HG02938 (cell line): Measurements from ENCODE around the gene PLA2G2D.

ENCODE experiments used
- ATAC-seq: cut with Tn5 transposase; IDR thresholded peaks from one replicate; pipeline ENCODE4 v1.9.1; 2021; ENCODE audit warnings: mild to moderate bottlenecking, moderate library complexity; ENCODE audit not compliant: unreplicated experiment

Gene PLA2G2D

DNA sequence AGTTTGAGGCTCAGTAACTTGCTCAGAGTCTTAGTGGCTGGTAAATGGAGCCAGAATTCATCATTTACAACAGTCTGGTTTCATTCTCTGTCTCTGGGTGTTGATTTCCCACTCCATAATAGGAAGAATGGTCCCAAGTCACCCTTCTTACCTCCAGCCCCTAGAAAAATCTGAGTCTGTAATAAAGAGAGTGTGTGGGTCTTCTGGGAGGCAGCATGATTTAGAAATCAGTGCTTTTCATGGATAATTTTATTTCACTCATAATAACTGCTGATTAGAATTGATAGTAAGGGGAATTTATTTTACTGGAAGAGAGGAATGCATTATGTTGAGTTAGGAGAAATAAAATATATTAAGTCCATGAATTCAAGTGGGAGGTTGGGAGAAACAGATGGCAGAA is 2.1 kb downstream of the PLA2G2D start:
- ATAC-seq: no peak

DNA sequence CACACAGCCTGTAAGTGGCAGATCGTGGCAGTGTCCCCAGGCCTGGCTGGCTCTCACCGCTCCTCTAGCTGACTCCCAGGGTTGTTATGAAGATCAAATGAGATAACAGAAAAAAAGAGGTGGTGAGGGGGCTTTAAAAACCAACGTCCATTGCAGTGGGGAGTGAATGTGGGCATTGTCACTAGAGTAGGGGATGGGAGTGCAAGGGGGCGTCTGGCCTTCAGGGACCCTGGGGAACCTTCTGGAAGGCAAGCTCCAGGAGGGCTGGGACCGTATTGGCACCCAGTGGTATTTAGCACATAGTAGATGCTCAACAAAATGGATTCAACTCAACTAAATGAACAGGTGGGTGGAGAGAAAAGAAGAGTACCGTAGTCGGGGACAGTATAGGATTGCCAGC is 3.4 kb downstream of the PLA2G2D start:
- no peak for ATAC-seq

DNA sequence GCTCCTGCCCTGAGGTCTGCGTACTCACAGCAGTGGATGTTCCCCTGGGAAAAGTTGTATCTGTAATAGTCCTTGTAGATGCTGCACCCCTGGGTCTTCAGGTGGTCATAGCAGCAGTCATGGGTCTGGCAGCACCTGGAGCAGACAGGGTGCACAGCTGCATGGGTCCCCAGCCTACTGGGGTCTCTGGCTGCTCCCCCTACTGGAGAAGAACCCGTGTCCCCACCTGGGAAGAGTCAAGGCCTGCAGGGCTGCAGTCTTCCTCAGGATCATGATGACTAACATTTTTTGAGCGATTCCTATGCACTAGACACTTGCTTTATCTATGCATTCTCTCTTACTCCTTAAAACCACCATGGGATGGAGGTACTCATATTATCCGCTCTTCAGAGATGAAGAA is 3.9 kb downstream of the PLA2G2D start:
- no peak for ATAC-seq

DNA sequence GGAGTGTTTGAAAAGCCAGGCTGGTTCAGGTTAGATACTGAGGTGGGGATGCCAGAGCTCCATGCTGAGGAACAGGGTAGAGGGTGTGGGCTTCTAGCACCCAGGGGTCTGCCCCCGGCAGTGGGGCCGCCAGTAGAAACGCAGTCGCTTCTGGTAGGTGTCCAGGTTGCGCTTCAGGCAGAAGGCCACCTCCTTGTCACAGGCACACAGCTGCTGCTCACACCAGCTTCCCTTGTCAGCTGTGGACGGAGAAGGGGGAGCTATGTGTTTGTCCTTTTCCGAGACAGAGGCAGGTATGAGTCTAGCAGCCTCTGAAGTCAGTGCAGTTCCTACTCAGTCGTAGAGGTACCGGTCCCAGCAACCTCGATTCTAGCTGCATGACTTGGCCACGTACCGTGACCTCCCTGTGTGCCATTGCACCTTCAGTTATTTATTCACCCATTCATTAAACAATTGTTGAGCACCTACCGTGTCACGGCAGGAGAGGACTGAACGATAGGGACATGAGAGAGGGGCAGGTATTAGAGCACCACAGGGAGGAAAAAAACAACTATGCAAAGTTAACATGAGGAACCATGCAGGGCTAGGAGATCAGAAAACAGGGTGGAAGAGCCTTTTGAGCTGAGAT is 5.2 kb downstream of the PLA2G2D start:
- no peak for ATAC-seq

DNA sequence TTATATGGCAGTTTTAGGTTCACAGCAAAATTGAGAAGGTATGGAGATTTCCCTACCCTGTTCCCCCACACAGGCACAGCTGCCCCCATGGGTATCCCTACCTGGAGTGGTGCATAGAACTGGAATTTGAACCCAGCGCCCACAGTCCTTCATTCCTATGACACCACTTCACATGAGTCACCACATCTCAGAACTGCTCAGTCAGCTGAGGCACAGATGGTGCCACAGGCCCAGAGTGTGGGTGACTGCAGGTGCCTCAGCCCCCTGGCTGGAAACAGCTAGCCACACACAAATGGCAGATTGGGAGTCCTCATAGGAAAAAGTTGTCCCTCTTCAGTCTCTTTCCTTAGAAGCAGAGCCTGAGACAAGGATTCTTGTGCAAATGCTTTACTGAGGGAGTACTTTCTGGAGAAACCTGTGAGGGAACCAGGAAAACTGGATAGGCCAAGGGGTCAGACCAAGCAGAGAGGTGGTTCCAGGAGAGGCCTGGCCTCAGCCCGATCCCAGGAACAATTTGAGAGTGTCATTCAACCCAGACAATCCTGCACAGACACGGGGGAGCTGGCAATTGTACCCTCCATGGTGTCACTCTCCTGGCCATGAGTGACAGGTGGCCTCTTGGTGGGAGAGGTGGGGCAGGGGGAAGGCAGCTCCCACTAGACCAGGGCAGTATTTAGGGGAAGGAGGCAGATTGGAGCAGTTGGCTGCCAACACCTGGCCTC is 6.9 kb downstream of the PLA2G2D start:
- ATAC-seq: no peak

DNA sequence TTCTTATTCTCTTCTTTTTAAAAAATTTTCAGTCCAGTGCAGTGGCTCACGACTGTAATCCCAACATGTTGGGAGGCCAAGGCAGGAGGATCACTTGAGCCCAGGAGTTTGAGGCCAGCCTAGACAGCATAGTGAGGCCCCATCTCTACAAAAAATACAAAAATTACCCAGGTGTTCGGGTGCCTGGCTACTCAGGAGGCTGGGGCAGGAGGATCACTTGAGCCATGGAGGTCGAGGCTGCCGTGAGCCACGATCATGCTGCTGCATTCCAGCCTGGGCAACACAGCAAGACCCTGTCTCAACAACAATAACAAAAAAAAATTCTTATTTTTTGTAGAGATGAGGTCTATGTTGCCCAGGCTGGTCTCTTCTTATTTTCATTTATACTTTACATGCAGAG is 7.9 kb downstream of the PLA2G2D start:
- ATAC-seq: no peak

DNA sequence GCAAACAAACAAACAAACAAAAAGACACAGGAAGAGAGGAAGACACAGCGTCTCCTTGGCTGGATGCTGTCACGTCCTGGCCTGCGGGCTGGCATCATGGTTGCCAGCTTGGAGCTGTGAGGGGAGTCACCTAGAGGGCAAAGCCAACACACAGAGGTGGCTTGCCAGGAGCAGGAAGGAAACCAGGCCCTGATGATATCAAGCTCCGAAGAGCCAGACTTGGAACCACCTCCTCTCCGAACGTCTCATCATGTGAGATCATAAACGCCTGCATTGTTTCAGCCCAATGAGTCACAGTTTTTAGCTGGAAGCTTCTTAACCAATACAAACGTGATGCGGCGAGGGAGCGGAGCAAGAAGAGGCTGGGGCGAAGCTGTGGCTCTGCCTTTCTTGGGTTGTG is 8.7 kb downstream of the PLA2G2D start:
- no peak for ATAC-seq

DNA sequence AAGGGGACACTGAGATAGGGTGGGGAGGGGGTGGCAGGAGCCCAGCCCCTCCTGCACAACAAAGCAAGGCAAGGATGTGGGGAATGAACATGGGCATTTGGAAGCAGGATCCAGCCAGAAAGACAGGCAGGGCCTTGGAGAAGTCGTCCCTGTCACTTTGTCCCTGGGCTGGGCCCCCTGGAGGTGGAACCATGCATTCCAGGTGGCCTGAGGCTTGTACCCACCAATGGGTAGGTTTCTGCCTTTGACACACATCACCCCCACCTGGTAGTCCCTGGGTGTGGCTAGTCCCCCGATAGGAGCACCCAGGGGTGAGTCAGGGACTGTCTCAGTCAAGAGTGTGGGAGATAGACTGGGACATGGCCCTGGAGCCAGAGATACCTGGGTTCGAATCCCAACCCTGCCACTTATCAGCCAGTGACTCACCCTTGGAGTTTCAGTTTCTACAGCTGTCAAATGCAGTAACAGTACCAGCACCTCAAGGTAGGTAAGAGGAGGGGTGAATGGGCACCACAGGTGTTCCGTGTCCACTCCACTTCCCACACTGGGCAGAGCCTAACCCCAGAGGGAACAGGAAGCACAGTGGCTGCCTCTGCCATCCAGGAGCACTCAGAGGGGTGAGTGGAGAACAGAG is 10.0 kb downstream of the PLA2G2D start:
- no peak for ATAC-seq

DNA sequence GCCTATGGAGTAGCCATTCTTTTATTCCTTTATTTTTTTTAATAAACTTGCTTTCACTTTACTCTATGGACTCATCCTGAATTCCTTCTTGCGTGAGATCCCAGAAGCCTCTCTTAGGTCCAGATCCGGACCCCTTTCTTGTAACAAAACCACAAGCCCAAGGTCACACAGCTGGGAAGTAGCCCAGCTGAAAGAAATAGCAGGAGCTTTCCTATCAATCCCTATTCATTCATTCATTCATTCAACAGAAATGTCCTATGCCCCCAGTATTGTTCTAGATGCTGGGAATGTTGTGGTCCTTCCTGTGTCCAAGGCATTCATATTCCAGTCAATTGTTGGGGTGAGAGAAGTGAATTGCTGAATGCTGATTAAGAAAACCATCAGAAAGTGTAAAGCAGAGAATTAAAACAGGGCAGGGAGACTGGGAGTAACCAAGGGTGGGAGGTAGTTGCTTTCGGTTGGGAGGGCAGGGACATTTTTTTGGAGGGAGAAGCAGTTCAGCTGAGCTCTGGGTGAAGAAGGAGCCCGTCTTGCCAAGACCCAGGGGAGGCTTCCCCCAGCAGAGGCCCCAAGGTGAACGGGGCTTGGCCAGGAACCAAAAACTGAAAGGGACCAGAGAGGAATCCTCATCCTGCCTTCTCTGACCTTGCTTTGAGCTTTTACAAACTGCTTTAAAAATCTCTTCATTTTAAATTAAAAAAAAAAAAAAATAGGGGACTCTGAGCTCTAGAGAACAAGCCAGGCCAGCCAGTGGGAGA is 10.8 kb downstream of the PLA2G2D start:
- ATAC-seq: no peak

DNA sequence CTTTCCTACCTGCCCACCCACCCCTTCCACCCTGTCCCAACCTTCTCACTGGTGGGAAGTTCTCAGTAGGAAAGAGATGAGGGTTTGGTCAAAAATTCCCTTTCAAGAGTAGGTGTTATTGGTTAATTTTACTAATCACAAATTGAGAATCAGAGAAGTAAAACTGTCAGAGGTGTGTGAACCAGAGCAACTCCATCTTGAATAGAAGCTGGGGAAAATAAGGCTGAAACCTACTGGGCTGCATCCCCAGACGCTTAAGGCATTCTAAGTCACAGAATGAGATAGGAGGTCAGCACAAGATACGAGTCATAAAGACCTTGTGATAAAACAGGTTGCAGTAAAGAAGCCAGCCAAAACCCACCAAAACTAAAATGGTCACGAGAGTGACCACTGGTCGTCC is 11.5 kb downstream of the PLA2G2D start:
- ATAC-seq: no peak

DNA sequence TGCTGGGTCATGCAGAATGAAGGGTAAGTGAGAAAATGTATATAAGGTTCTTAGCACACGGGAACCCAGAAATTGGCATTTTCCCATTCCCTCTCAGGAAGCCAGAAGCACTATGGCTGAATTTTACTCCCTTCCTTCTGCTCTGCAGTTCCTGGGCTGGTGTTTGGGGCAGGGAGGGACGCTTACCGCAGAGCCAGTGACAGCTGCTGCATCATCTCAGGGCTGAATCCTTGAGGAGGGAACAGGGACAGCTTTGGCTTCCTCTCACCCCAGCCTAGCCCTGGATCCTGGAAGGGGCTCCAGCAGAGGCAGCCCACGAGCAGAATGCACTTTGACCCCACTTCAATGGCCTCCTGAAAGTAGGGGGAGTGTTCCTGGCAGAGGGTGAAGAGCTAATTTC is 12.0 kb downstream of the PLA2G2D start:
- ATAC-seq: no peak

DNA sequence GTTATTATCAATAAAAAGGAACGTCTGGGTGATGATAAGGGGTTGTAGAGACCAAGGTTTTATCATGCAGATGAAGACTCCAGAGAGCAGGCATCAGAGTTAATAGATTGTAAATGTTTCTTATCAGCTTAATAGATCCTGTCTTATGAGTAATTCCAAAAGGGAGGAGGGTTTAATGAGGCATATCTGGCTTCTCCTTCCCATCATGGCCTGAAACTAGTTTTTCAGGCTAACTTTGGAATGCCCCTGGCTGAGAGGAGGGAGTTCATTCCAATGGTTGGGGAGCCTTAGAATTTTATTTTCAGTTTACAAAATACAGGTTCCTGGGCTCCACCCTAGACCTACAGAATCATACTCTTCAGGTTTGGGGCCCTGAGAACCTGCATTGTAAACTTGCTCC is 13.5 kb downstream of the PLA2G2D start:
- ATAC-seq: no peak

DNA sequence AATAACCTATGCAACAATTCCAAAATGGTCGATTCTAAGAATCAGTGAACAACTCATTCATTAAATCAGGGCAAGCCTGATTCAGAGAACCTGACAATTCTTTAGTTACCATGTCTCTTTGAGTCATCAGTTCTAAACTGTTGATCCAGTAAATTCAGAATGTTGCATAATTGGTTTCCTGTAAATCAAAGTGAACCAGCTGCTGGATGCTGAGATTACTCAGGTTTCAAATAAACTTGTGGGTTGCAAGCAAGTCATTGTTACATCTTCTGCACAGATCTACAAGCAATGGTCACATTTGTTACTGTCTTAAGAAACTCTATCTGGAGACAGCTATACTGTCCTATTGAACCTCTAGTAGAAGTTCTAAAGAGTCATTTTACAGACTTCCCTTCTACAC is 16.5 kb downstream of the PLA2G2D start:
- no peak for ATAC-seq

DNA sequence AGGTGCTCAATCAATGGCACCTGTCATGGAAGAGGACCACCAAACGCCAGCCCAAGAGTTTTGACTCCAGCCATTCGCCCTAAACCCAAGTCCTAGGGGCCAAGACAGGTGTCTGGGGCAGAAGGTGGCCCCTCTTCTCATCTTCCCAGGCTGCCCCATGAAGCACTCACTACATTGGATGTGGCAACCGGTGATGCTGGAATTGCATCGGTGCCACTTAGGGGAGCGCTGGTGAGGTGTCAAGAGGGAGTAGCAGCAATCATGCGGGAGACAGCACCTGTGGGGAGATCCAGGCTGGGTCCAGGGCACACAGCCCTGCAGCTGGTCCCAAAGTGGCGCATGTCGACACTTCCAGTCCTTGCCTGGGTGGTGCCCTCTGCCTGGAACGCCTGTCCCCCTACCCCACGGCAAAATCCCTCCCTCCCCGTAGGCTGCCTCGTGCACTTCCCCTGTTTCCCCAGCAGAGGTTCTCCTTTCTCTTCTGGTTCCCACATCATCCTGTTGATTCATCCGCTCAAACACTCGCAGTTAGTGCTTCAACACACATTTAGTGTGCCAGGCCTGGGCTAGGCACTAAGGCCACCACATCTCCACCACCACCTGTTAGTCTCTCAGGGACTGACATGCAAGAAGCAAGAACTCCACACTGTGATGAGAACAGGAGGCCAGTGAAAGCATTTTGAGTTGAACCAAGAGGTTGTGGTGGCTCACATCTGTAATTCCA is 18.5 kb downstream of the PLA2G2D start:
- ATAC-seq: no peak

DNA sequence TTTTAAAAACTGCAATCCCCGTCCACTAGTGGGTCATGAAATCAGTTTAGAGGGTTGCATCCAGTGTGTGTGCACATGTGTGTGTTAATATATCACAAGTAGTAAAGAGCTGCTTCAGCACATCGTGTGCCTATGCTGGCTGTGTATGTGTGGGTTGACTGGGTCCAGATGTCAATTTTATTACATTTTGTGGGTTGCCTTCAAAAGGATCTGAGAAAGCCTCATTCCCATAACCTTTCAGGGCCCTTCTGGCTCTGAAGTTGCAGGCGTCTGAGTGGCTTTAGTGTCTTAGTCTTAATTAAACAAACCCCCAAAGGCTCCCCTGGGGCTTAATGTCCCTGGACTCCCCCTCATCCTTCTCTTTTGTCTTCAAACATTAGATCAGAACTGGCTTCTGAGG is 19.8 kb downstream of the PLA2G2D start:
- ATAC-seq: no peak

DNA sequence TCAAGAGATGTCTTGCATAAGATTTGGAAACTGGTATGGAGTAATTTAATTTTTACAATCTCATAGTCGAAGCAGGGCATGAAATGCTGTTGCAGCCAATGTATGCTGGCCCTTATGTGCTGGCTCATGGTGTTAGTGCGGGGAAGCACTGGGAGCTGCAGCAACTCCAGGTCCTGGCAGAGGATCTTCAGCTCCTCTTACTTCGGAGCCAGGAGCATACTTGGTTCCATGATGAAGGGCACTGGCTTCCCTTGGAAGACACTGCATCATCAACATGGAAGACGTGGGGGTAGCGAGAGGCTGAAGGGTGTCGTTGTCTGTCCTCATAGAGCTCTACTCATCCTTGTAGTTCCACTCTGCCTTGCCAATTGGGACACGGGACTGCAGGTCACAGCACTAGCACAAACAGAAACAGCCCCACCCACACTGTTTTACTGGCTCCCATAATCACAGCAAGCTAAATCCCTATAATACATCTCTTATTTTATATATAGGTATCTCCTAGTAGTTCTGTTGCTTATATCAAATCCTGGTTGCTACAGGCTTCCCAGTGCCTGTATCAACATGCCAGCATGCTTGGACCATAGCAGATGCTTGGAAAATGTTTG is 22.4 kb downstream of the PLA2G2D start:
- no peak for ATAC-seq

DNA sequence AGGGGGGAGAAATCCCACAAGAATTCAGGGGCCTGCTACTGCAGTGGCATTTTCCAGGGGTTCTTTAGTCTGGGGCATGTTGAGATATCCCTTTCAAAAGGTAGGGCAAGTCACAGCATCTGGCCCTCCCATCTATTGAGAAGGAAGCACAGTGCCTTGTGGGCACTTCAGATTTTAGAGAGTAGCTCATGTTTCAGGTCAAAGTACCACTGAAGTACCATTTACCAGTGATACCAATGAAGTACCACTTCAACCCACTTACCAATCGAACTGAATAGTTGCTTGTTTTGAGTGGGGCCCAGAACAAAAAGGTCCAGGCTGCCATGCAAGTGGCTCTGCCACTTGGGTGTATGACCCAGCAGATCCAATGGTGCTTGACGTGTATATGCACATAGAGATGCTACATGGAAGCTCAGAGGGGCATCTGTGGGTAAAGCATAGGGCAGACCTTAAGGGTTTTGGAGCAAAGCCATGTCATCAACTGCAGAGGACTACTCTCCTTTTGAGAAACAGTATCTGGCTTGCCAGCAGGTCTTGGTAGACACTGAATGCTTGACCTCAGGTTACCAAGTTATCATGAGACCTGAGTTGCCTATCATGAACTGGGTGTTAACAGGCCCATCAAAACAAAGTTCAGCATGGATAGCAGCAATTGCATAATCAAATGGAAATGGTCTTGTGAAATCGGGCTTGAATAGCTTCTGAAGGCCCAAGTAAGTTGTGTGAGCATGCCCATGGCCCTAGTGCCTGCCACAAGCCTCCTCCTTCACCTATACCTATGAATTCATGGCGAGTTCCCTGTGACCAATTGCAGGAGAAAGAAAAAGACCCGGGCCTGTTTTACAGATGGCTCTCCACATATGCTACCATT is 23.5 kb downstream of the PLA2G2D start:
- ATAC-seq: no peak

DNA sequence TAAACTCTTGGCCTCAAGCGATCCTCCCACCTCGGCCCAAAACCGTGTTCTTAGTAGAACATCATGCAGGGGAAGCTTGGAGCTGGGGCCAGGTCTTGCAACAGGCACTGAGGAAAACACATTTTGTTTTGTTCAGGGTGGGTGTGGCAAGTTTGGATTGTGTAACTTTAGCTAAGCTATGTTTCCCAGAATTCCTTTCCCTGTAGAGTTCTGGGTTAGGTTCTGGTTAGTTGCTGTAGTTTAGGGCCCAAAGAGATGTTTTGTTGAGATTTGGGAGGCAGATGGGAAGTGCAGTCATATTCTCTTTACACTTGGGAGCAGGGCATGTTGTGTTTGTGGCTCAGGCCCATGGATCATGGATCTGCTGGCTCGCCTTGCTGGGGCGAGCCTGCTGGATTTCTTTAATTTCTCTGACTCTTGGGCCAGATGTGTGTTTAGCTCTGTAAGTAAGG is 25.4 kb downstream of the PLA2G2D start:
- no peak for ATAC-seq

DNA sequence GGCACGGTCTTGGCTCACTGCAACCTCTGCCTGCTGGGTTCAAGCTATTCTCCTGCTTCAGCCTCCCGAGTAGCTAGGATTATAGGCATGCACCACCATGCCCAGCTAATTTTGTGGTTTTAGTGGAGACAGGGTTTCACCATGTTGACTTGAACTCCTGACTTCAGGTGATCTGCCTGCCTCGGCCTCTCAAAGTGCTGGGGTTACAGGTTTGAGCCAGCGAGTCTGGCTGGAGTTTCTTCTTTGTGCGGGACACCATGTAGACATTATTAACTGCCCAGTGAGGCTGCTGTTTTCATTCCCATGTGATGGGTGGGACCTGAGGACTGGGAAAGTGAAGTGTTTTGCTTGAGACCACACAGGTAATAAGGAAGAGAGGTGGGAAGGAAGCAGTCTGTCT is 26.0 kb downstream of the PLA2G2D start:
- no peak for ATAC-seq

DNA sequence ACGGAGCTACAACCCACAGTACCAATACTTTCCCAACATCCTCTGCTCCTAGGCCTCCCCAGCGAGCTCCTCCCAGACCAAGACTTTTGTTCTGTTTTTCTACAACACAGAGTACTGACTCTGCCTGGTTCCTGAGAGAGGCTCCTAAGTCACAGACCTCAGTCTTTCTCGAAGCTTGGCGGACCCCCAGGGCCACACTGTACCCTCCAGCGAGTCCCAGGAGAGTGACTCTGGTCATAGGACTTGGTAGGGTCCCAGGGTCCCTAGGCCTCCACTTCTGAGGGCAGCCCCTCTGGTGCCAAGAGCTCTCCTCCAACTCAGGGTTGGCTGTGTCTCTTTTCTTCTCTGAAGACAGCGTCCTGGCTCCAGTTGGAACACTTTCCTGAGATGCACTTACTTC is 28.7 kb downstream of the PLA2G2D start:
- no peak for ATAC-seq
